Spleen (tissue), 7 donors: ENCODE results near the gene AIM2.

Experiments used
- POLR2A ChIP-seq, 3 donors: fragments of 450-650 bp; IDR thresholded peaks; one replicate each; pipeline ENCODE4 v1.5.1; 2017; ENCODE audit warnings: antibody characterized with exemption in 3 of 3, mild to moderate bottlenecking in 1 of 3
- POLR2AphosphoS5 ChIP-seq, 3 donors: sonication (generic); formaldehyde crosslinking; IDR thresholded peaks; one replicate each; pipeline ENCODE4 v1.5.1; 2017; ENCODE audit warnings: antibody characterized with exemption in 3 of 3
- TF ChIP-seq, protein P1 (sequence below), 11 experiments: fragments of 200-600 bp in 7 of 11; fragments of 450-650 bp in 4 of 11; sonication (generic) in 4 of 11; IDR thresholded peaks in 8 of 11; conservative IDR thresholded peaks in 3 of 11; 1 replicate in 7 of 11; 2 replicates in 4 of 11; pipeline versions ENCODE4 v1.4.0 to v1.8.0; 2016 to 2021; ENCODE audit warnings: antibody characterized with exemption in 11 of 11, inconsistent platforms in 4 of 11, mild to moderate bottlenecking in 1 of 11
- donor health status: DM: no; HTN: no; CAD: no; lungs with moderate emphysema.
- donor health status: DM: no; HTN: no; CAD: no.
- donor health status: DM: no; HTN: no; CAD: no.

DNA sequence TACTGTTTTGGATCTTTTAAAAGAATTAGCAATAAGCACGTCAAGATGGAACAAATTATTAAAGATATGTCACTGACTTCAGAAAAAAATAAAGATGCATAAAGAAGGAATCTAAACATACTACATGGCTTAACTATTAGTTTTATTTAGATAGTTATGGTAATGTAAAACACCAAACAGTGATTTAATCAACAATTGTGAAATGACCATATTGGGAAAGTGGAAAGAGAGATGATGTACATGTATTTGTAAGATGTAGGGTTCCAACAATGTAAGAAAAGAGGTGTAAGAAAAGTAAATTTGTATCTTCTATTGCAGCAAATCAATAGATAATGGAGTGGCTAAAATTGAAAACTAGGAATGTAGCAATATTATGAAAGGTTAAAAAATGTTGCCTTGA lies 6.4 kb upstream of the AIM2 start:
- no peak for TF ChIP-seq POLR2A (IDR thresholded peaks at IDR 0.05)
- TF ChIP-seq, protein P1, sequence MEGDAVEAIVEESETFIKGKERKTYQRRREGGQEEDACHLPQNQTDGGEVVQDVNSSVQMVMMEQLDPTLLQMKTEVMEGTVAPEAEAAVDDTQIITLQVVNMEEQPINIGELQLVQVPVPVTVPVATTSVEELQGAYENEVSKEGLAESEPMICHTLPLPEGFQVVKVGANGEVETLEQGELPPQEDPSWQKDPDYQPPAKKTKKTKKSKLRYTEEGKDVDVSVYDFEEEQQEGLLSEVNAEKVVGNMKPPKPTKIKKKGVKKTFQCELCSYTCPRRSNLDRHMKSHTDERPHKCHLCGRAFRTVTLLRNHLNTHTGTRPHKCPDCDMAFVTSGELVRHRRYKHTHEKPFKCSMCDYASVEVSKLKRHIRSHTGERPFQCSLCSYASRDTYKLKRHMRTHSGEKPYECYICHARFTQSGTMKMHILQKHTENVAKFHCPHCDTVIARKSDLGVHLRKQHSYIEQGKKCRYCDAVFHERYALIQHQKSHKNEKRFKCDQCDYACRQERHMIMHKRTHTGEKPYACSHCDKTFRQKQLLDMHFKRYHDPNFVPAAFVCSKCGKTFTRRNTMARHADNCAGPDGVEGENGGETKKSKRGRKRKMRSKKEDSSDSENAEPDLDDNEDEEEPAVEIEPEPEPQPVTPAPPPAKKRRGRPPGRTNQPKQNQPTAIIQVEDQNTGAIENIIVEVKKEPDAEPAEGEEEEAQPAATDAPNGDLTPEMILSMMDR (IDR thresholded peaks at IDR 0.05 in 8 of 11, conservative IDR thresholded peaks at IDR 0.05 in 3 of 11), result no peak
- no peak for TF ChIP-seq POLR2AphosphoS5 (IDR thresholded peaks at IDR 0.05)
